Measurements from ENCODE around the gene RNF187. TPM values are rescaled to one million over a fixed set of nuclear protein-coding genes. Genes with fewer than 3 reads are reported as not detected.

The RNF187 gene
- polyA plus RNA-seq, 2 of the 4 experiments (the other 2 are of a cell fraction): 64.5 to 82.8 TPM

GRCh38 chr1:228483789-228484188 lies 3.4 kb upstream of the RNF187 start:
- WGBS (ENCODE audit: missing lambda C conversion rate): no CpG with 5 or more reads among the region's 1 CpG
- CTCF ChIA-PET: interaction anchor here (2.0 kb wide), 1 partner anchor 17 kb away, joined by 5 read pairs; no protein-coding TSS in a partner anchor
- H3K4me3 ChIP-seq: no peak overlapping the region

GRCh38 chr1:228486596-228487335 lies 416 bp upstream of the RNF187 start:
- peaks cover 41% of the 10 kb centered on the region for H3K4me1 ChIP-seq
- CTCF ChIA-PET: interaction anchor here (0.8 to 1.8 kb wide), 5 partner anchors 9 to 28 kb away, joined by 3 to 11 read pairs (median 4); no protein-coding TSS in a partner anchor
- WGBS (ENCODE audit: missing lambda C conversion rate): under 1% methylated on average over 23 of the region's 60 CpGs
- peak; percentile 39 for FAIRE-seq
- H3K9me3 ChIP-seq: no peaks in the 10 kb centered on the region
- POLR2A ChIA-PET: interaction anchor here (1.0 to 1.5 kb wide), 3 partner anchors 13 to 80 kb away, joined by 4 to 7 read pairs (median 6); partner anchors contain the start of gene TRIM11
- peak; percentile 88 to 95 for DNase-seq (ENCODE audit: low read depth in 1 of 2, low spot score in 1 of 2)
- peak overlapping the region; percentile 88 for H3K4me3 ChIP-seq
- peak; percentile 84 to 93 for ATAC-seq
- H3K27ac ChIP-seq: peak overlapping the region; percentile 94 to 97
- H3K4me2 ChIP-seq: peak overlapping the region; percentile 97
- TF ChIP-seq GATA3 (IDR thresholded peaks at IDR 0.05; ENCODE audit: borderline replicate concordance) (no peak), E2F6 (IDR thresholded peaks at IDR 0.05; ENCODE audit: borderline replicate concordance, low read depth) (peak; percentile 69; the same call in 1 of the 2 replicates), MAX (IDR thresholded peaks at IDR 0.05) (peak; percentile 85), RNF2 (IDR thresholded peaks at IDR 0.05; ENCODE audit: borderline replicate concordance, low read depth) (no peak), TP53 (CRISPR knock-in tag; IDR thresholded peaks at IDR 0.05) (no peak), CTCF (IDR thresholded peaks at IDR 0.05) (no peak), NR3C1 (IDR thresholded peaks at IDR 0.05) (no peak), HOXB5 (CRISPR knock-in tag; IDR thresholded peaks at IDR 0.05) (peak; percentile 39; the same call in 1 of the 2 replicates), POLR2A (IDR thresholded peaks at IDR 0.05; ENCODE audit: low read length) (peak; percentile 60; the same call in 1 of the 2 replicates), REST (IDR thresholded peaks at IDR 0.05) (0 out of 2 replicates have a peak, but pooled peaks have one; percentile 21), CHD2 (IDR thresholded peaks at IDR 0.05; ENCODE audit: low read length, partially characterized antibody) (no peak), FOSL2 (IDR thresholded peaks at IDR 0.05) (no peak), FOSL2 (CRISPR knock-in tag; IDR thresholded peaks at IDR 0.05) (peak; percentile 39), NPAS2 (CRISPR knock-in tag; IDR thresholded peaks at IDR 0.05; ENCODE audit: borderline replicate concordance) (0 out of 2 replicates have a peak, but pooled peaks have one; percentile 46), HES2 (IDR thresholded peaks at IDR 0.05) (no peak), RCOR1 (IDR thresholded peaks at IDR 0.05; ENCODE audit: low read depth, low read length) (no peak), CHD4 (IDR thresholded peaks at IDR 0.05; ENCODE audit: borderline replicate concordance) (0 out of 2 replicates have a peak, but pooled peaks have one; percentile 49), ZC3H11A (IDR thresholded peaks at IDR 0.05) (no peak), EHF (CRISPR knock-in tag; IDR thresholded peaks at IDR 0.05) (no peak), ATOH8 (CRISPR knock-in tag; IDR thresholded peaks at IDR 0.05; ENCODE audit: low read depth) (0 out of 2 replicates have a peak, but pooled peaks have one; percentile 19), PHF8 (IDR thresholded peaks at IDR 0.05; ENCODE audit: borderline replicate concordance, low read depth) (peak; percentile 89), PBX3 (IDR thresholded peaks at IDR 0.05) (peak; percentile 68; the same call in 1 of the 2 replicates), FOSB (CRISPR knock-in tag; IDR thresholded peaks at IDR 0.05) (no peak), USF2 (IDR thresholded peaks at IDR 0.05) (0 out of 2 replicates have a peak, but pooled peaks have one; percentile 9), RAD21 (conservative IDR thresholded peaks at IDR 0.05 in 1 of 2, IDR thresholded peaks at IDR 0.05 in 1 of 2) (no peak)

More at GRCh38 chr1:228483789-228484188, 3.4 kb upstream of the RNF187 start:
- H3K27ac ChIP-seq: no peak overlapping the region
- ATAC-seq: no peak
- no peak for FAIRE-seq
- POLR2A ChIA-PET: no interaction called here
- no peak for TF ChIP-seq POLR2AphosphoS2 (conservative IDR thresholded peaks at IDR 0.05; ENCODE audit: low read length)
- no peak for DNase-seq (ENCODE audit: low read depth in 1 of 2, low spot score in 1 of 2)
- H3K4me1 ChIP-seq: peaks cover 20% of the 10 kb centered on the region
- H3K9me3 ChIP-seq: no peaks in the 10 kb centered on the region
- H3K4me2 ChIP-seq: no peak overlapping the region

Measured in A549 (cell line).